H4 (cell line): ENCODE measurements around the gene CD8A. TPM values are rescaled to one million over a fixed set of nuclear protein-coding genes. Genes with fewer than 3 reads are reported as not detected.
"Not testable (repeated sequence)": the region's sequence is repeated elsewhere in the genome, so short reads cannot be mapped to it uniquely, and the experiment has no call there.

Source experiments
- DNase-seq: peaks from one replicate; pipeline ENCODE4 v3.0.0-alpha.2; 2015; ENCODE audit warnings: low spot score
- total RNA-seq: library from RNA; depleted of rRNA; stranded (reverse); fragments of >200 nt; shearing (Covaris generic); gene quantifications from 2 replicates; pipeline ENCODE4 v1.2.3, GENCODE V29; 2014; rRNA removed

Gene CD8A
- total RNA-seq, 1 experiment from 2014 or later = not detected

GRCh38 chr2:86739485-86739884 lies 51.2 kb downstream of the CD8A start:
- DNase-seq = not testable (repeated sequence)

GRCh38 chr2:86734896-86735295 lies 55.8 kb downstream of the CD8A start:
- not testable (repeated sequence) for DNase-seq

Other genes starting within 250 kb of the CD8A start
- 69.2 and 72.1 TPM in 2 replicates for gene CHMP3, start 227.5 kb downstream of the CD8A start, total RNA-seq
- 9.0 and 9.4 TPM in 2 replicates for gene RNF103, start 167.0 kb downstream of the CD8A start, total RNA-seq
- 19.2 and 23.2 TPM in 2 replicates for gene RMND5A, start 70.6 kb downstream of the CD8A start, total RNA-seq
- not detected in 2 replicates for gene CD8B, start 71.0 kb upstream of the CD8A start, total RNA-seq
- 0.08 TPM in 1 of 2 replicates, not detected in the other for gene RGPD1, start 151.2 kb upstream of the CD8A start, total RNA-seq
- gene PLGLB1, start 230.9 kb upstream of the CD8A start, total RNA-seq = 0.87 and 2.1 TPM in 2 replicates